Endothelial cell of umbilical vein (primary cell): ENCODE measurements around the gene RIBC2. TPM values are rescaled to one million over a fixed set of nuclear protein-coding genes. Genes with fewer than 3 reads are reported as not detected.

Source experiments
- BruUV-seq: library from RNA; stranded (reverse); fragments of 400-500 nt; replicated peaks from 2 replicates; lab custom pipeline; 2021; lab: Mats Ljungman, UMichigan
- CTCF ChIA-PET: fragments of 300-600, 350-600 bp; sonication (Branson Sonifier 250); formaldehyde crosslinking; loops from one replicate; lab custom pipeline; 2021; ENCODE audit warnings: antibody characterized with exemption, inconsistent platforms; lab: Charles Lee
- POLR2A ChIA-PET: fragments of 300-600, 350-600 bp; sonication (Branson Sonifier 250); formaldehyde crosslinking; loops from one replicate; lab custom pipeline; 2021; ENCODE audit warnings: antibody characterized with exemption, inconsistent platforms; lab: Charles Lee
- DNase-seq: peaks from one replicate; pipeline ENCODE4 v3.0.0-alpha.2; 2011; ENCODE audit warnings: low read depth, low spot score
- FAIRE-seq: peaks from 2 replicates; lab custom pipeline; 2011; peaks lifted over from hg19 to GRCh38; lab: Jason Lieb, UNC
- H2AFZ ChIP-seq: 2 replicates; pipeline ENCODE4 v1.6.0; 2012; ENCODE audit warnings: low read depth, low read length, control low read depth, inconsistent platforms
- H3K27ac ChIP-seq: 2 replicates; pipeline ENCODE4 v1.5.1; 2011; ENCODE audit warnings: low read depth, mild to moderate bottlenecking, control low read depth, low read length, moderate library complexity; ENCODE audit not compliant: insufficient read depth
- H3K27me3 ChIP-seq, 2 experiments: 2 replicates each; pipeline versions ENCODE4 v1.6.0 to v1.6.1; 2011; ENCODE audit warnings: low read length in 2 of 2, mixed read lengths in 1 of 2; ENCODE audit not compliant: control insufficient read depth in 2 of 2, insufficient read depth in 2 of 2
- H3K36me3 ChIP-seq, 2 experiments: 2 replicates in 1 of 2; 3 replicates in 1 of 2; pipeline ENCODE4 v1.5.1; 2011; ENCODE audit warnings: low read length in 2 of 2, mild to moderate bottlenecking in 1 of 2, moderate library complexity in 1 of 2; ENCODE audit not compliant: control insufficient read depth in 2 of 2, insufficient read depth in 2 of 2; ENCODE audit errors: extremely low read depth in 1 of 2
- H3K4me1 ChIP-seq: 3 replicates; pipeline ENCODE4 v1.5.1; 2011; ENCODE audit warnings: mild to moderate bottlenecking, low read length; ENCODE audit not compliant: control insufficient read depth, insufficient read depth; ENCODE audit errors: extremely low read depth
- H3K4me2 ChIP-seq: 2 replicates; pipeline ENCODE4 v1.6.1; 2011; ENCODE audit warnings: low read length, control low read depth, mixed read lengths; ENCODE audit not compliant: insufficient read depth
- H3K4me3 ChIP-seq, 3 experiments: fragments of 200-600 bp in 1 of 3; sonication (generic), shearing (Covaris generic) in 1 of 3; replicated peaks in 1 of 3; 2 replicates each; pipeline ENCODE4 v1.5.1; 2011 to 2016; ENCODE audit warnings: control low read depth in 3 of 3, low read length in 3 of 3, mild to moderate bottlenecking in 2 of 3, inconsistent platforms in 1 of 3, low read depth in 1 of 3, moderate library complexity in 1 of 3; ENCODE audit not compliant: insufficient read depth in 1 of 3
- H3K79me2 ChIP-seq: 2 replicates; pipeline ENCODE4 v1.6.0; 2012; ENCODE audit warnings: low read length, inconsistent platforms; ENCODE audit not compliant: control insufficient read depth, insufficient read depth
- H3K9ac ChIP-seq: replicated peaks from 2 replicates; pipeline ENCODE3; 2011; ENCODE audit warnings: low read length, control low read depth; ENCODE audit not compliant: insufficient read depth; ENCODE audit errors: extremely low read depth
- H3K9me1 ChIP-seq: replicated peaks from 3 replicates; pipeline ENCODE4 v1.6.0; 2011; ENCODE audit warnings: mild to moderate bottlenecking, low read length; ENCODE audit not compliant: control insufficient read depth, insufficient read depth; ENCODE audit errors: extremely low read depth
- H3K9me3 ChIP-seq: replicated peaks from 2 replicates; pipeline ENCODE4 v1.5.1; 2012; ENCODE audit warnings: low read length, inconsistent platforms; ENCODE audit not compliant: control insufficient read depth, insufficient read depth
- H4K20me1 ChIP-seq: replicated peaks from 2 replicates; pipeline ENCODE3; 2011; ENCODE audit warnings: mild to moderate bottlenecking, low read length; ENCODE audit not compliant: control insufficient read depth, insufficient read depth; ENCODE audit errors: extremely low read depth
- EZH2 ChIP-seq: IDR thresholded peaks from 2 replicates; pipeline ENCODE4 v1.6.1; 2012; ENCODE audit warnings: borderline replicate concordance, low read depth, mild to moderate bottlenecking, moderate library complexity, low read length, inconsistent platforms; ENCODE audit not compliant: severe bottlenecking
- FOS ChIP-seq: IDR thresholded peaks from 2 replicates; pipeline ENCODE4 v1.6.1; 2011; ENCODE audit warnings: mild to moderate bottlenecking, low read length, moderate library complexity, borderline replicate concordance; ENCODE audit not compliant: insufficient read depth
- GATA2 ChIP-seq: IDR thresholded peaks from 2 replicates; pipeline ENCODE4 v1.7.0; 2011; ENCODE audit warnings: low read depth, mild to moderate bottlenecking, moderate library complexity, mixed read lengths, low read length; ENCODE audit not compliant: insufficient read length, insufficient read depth
- JUN ChIP-seq: IDR thresholded peaks from 2 replicates; pipeline ENCODE4 v1.6.1; 2011; ENCODE audit warnings: borderline replicate concordance, low read depth; ENCODE audit not compliant: insufficient read length, insufficient read depth
- MYC ChIP-seq: IDR thresholded peaks from one replicate; pipeline ENCODE4 v1.6.1; 2011; ENCODE audit warnings: mild to moderate bottlenecking, low read depth, low read length
- POLR2A ChIP-seq: IDR thresholded peaks from 2 replicates; pipeline ENCODE4 v1.6.1; 2012; ENCODE audit warnings: low read depth, mild to moderate bottlenecking, control low read depth, low read length
- POLR2AphosphoS5 ChIP-seq: IDR thresholded peaks from 2 replicates; pipeline ENCODE4 v1.6.1; 2012; ENCODE audit warnings: low read depth, mild to moderate bottlenecking, control low read depth, low read length, moderate library complexity; ENCODE audit not compliant: insufficient read depth
- dilution Hi-C: fragments of 300-500 bp; cut with MboI; formaldehyde crosslinking; loops from one replicate; pipeline ENCODE4 v1.15.0; 2019; ENCODE audit warnings: low sequenced_read_pairs; ENCODE audit not compliant: extremely low pct_ligation_motif_present
- intact Hi-C: fragments of 100-400 bp; cut with micrococcal nuclease; formaldehyde crosslinking; loops from one replicate; pipeline ENCODE4 v1.10.0; 2022
- polyA plus RNA-seq, 4 experiments: library from polyadenylated mRNA; depleted of rRNA in 3 of 4; stranded (reverse) in 3 of 4; unstranded in 1 of 4; fragments of >200 nt; gene quantifications; 2 replicates each; pipeline versions ENCODE4 v1.2.1 to v1.2.3, GENCODE V29; 2011 to 2012; ENCODE audit warnings: missing spikeins in 1 of 4
- total RNA-seq: library from RNA; stranded (reverse); gene quantifications from 2 replicates; pipeline ENCODE4 v1.2.3, GENCODE V29; 2021
- TF ChIP-seq, protein P1 (sequence below): IDR thresholded peaks from 2 replicates; pipeline ENCODE4 v1.6.1; 2011; ENCODE audit not compliant: insufficient read depth, insufficient read length
- TF ChIP-seq, protein P2 (sequence below), 2 donors: IDR thresholded peaks; 1 replicate in 1 of 2; 2 replicates in 1 of 2; pipeline ENCODE4 v1.5.1; 2011; ENCODE audit warnings: low read length in 2 of 2, mild to moderate bottlenecking in 2 of 2, moderate library complexity in 2 of 2, control low read depth in 1 of 2, inconsistent platforms in 1 of 2, low read depth in 1 of 2; ENCODE audit not compliant: insufficient read depth in 1 of 2; ENCODE audit errors: extremely low read depth in 1 of 2

Gene RIBC2
- total and polyA plus RNA-seq, 2 donors (not counting 3 experiments of a cell fraction or from before 2014, with no cell fraction given) = 1.2 to 5.7 TPM

DNA sequence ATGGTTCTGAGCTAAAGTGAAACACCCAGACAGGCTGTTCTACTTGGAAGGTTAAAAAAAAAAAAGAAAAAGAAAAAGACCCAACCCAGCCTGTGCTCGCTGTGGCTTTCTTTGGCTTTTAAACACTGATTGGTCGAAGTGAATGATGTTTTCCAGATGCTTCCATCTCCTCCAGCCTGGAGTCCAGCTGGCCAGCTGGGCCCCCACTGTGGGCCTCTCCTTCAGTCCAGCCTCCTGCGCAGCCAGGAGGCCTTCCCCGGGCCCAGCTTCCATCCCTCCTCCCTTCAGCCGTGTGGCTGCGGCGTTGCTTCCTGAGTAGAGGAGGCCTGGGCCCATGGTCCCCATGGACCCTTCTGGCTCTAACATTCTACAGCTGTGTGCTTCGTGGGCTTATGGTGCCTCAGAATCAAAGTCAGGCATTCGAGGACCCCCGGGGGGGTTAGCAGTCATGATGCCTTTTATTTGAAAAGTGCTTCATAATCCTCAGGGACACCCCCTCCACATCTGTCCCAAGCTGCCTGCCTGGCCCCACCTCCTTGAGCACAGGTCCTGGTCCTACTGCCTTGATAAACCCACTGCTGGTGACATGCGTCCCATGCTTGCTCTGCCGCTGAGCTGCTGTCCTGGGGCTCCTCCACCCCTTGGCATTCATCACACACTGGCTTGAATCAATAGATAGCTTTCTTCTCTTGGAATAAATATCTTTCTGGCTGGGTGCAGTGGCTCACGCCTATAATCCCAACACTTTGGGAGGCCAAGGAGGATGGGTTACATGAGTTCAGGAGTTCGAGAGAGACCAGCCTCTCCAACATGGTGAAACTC is 47.0 kb downstream of the RIBC2 start:
- no peak overlapping the region for H3K4me2 ChIP-seq
- BruUV-seq = no TSS peak
- no peaks in the 10 kb centered on the region for H3K27me3 ChIP-seq
- H3K4me3 ChIP-seq = no peak overlapping the region
- POLR2A ChIA-PET = no interaction called here
- no peaks in the 10 kb centered on the region for H3K4me1 ChIP-seq
- H4K20me1 ChIP-seq = no peaks in the 10 kb centered on the region
- H3K27ac ChIP-seq = no peak overlapping the region
- no peak for DNase-seq
- dilution Hi-C loops (no loop called here), intact Hi-C loops (no loop called here)
- H3K79me2 ChIP-seq = no peaks in the 10 kb centered on the region
- TF ChIP-seq MYC = no peak
- TF ChIP-seq POLR2AphosphoS5 = no peak
- TF ChIP-seq, protein P1, sequence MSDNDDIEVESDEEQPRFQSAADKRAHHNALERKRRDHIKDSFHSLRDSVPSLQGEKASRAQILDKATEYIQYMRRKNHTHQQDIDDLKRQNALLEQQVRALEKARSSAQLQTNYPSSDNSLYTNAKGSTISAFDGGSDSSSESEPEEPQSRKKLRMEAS = no peak
- H3K9me1 ChIP-seq = no peaks in the 10 kb centered on the region
- no peak overlapping the region for H3K9ac ChIP-seq
- no peak for FAIRE-seq
- H3K9me3 ChIP-seq = no peaks in the 10 kb centered on the region
- CTCF ChIA-PET = no interaction called here
- H3K36me3 ChIP-seq = no peaks in the 10 kb centered on the region
- no peak overlapping the region for H2AFZ ChIP-seq

DNA sequence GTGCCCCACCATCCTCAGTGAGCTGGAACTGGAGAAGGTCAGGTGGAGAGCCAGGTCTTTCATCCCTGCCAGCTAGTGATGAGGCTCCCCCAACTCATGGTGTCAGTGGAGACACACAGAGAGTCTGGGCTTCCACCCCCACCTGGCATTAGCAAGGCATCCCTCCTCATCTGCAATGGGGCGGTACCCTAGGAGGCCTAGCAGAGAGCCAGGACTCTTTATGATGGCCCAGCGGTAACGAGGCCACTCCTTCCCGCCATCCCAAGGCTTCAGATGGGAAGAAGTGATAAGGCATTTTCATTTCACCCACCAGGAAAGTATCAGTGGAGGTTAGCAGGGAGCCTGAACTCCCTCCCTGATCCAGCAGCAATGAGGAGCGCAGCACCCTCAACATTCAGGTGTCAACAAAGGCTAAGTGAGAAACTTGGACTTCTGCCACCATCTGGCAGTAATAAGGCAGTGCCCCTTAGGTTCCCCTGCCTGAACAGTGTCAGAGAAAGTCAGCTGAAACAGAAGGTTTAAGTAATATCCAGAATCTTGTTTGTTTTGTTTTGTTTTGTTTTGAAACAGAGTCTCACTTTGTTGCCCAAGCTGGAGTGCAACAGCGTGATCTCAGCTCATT is 48.7 kb downstream of the RIBC2 start:
- H3K36me3 ChIP-seq = no peaks in the 10 kb centered on the region
- no peaks in the 10 kb centered on the region for H4K20me1 ChIP-seq
- H3K4me1 ChIP-seq = no peaks in the 10 kb centered on the region
- dilution Hi-C loops = no loop called here
- TF ChIP-seq MYC = no peak
- TF ChIP-seq, protein P2, sequence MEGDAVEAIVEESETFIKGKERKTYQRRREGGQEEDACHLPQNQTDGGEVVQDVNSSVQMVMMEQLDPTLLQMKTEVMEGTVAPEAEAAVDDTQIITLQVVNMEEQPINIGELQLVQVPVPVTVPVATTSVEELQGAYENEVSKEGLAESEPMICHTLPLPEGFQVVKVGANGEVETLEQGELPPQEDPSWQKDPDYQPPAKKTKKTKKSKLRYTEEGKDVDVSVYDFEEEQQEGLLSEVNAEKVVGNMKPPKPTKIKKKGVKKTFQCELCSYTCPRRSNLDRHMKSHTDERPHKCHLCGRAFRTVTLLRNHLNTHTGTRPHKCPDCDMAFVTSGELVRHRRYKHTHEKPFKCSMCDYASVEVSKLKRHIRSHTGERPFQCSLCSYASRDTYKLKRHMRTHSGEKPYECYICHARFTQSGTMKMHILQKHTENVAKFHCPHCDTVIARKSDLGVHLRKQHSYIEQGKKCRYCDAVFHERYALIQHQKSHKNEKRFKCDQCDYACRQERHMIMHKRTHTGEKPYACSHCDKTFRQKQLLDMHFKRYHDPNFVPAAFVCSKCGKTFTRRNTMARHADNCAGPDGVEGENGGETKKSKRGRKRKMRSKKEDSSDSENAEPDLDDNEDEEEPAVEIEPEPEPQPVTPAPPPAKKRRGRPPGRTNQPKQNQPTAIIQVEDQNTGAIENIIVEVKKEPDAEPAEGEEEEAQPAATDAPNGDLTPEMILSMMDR (IDR thresholded peaks at IDR 0.05; ENCODE audit: extremely low read depth in 1 of 2, insufficient read depth in 1 of 2, low read depth in 1 of 2, low read length in 2 of 2) = no peak
- no peak for TF ChIP-seq FOS
- TF ChIP-seq, protein P1 = no peak
- TF ChIP-seq JUN = no peak
- TF ChIP-seq GATA2 = no peak
- TF ChIP-seq EZH2 = no peak
- TF ChIP-seq POLR2A = no peak
- TF ChIP-seq POLR2AphosphoS5 = no peak
- H3K27ac ChIP-seq = no peak overlapping the region
- no peak overlapping the region for H3K4me3 ChIP-seq
- no peaks in the 10 kb centered on the region for H3K27me3 ChIP-seq
- no peak overlapping the region for H2AFZ ChIP-seq
- no peak overlapping the region for H3K9ac ChIP-seq
- ChIA-PET CTCF (interaction anchor here (1.0 to 1.4 kb wide), 3 partner anchors 9 to 144 kb away, joined by 3 to 6 read pairs (median 3); no protein-coding TSS in a partner anchor), POLR2A (no interaction called here)
- H3K79me2 ChIP-seq = no peaks in the 10 kb centered on the region
- no peak overlapping the region for H3K4me2 ChIP-seq
- BruUV-seq = no TSS peak
- no peaks in the 10 kb centered on the region for H3K9me3 ChIP-seq
- FAIRE-seq (no peak), DNase-seq (no peak)
- no peaks in the 10 kb centered on the region for H3K9me1 ChIP-seq
- intact Hi-C loops = no loop called here
